ENCODE measurements around the gene LRBA.

Gene LRBA

GRCh38 chr4:151015459-151016347, 619 bp upstream of the LRBA start:
- Histone ChIP-seq H3K9me3 (ENCODE audit: control insufficient read depth in 1 of 2, low read length in 2 of 2) (no peaks in the 10 kb centered on the region), H3K36me3 (ENCODE audit: control insufficient read depth in 1 of 2, insufficient read depth in 2 of 2, low read length in 2 of 2) (no peaks in the 10 kb centered on the region), H3K27me3 (ENCODE audit: control insufficient read depth in 1 of 2, insufficient read depth in 2 of 2, low read length in 2 of 2) (no peaks in the 10 kb centered on the region), H3K9ac (ENCODE audit: low read depth in 1 of 2, low read length in 2 of 2) (peak overlapping the region; percentile 98 to 99), H3K27ac (ENCODE audit: low read depth, low read length) (peak overlapping the region; percentile 98), H3K4me3 (ENCODE audit: low read depth in 1 of 2, low read length in 2 of 2) (peak overlapping the region; percentile 94 to 98), H3K4me1 (ENCODE audit: control insufficient read depth in 1 of 2, insufficient read depth in 2 of 2, low read length in 2 of 2) (peaks cover 13 to 31% of the 10 kb centered on the region in 2 donors)

- H3K27me3 ChIP-seq (ENCODE audit: control insufficient read depth in 1 of 2, insufficient read depth in 2 of 2, low read length in 2 of 2) = no peaks in the 10 kb centered on the region
- no peaks in the 10 kb centered on the region for H3K9me3 ChIP-seq (ENCODE audit: control insufficient read depth in 1 of 2, low read length in 2 of 2)
- peak overlapping the region; percentile 94 to 98 for H3K4me3 ChIP-seq (ENCODE audit: low read depth in 1 of 2, low read length in 2 of 2)
- H3K4me1 ChIP-seq (ENCODE audit: control insufficient read depth in 1 of 2, insufficient read depth in 2 of 2, low read length in 2 of 2) = peaks cover 13 to 31% of the 10 kb centered on the region in 2 donors
- H3K36me3 ChIP-seq (ENCODE audit: control insufficient read depth in 1 of 2, insufficient read depth in 2 of 2, low read length in 2 of 2) = no peaks in the 10 kb centered on the region
- H3K27ac ChIP-seq (ENCODE audit: low read depth, low read length) = no peak overlapping the region
- peak overlapping the region; percentile 98 to 99 for H3K9ac ChIP-seq (ENCODE audit: low read depth in 1 of 2, low read length in 2 of 2)
Measured at GRCh38 chr4:151013944-151014343, 1.1 kb downstream of the LRBA start.

- no peak overlapping the region for H3K27ac ChIP-seq (ENCODE audit: low read depth, low read length)
- peak overlapping the region in 1 of 2 donors; percentile 99 for H3K9ac ChIP-seq (ENCODE audit: low read depth in 1 of 2, low read length in 2 of 2)
Measured at GRCh38 chr4:151013491-151013890, 1.6 kb downstream of the LRBA start.

GRCh38 chr4:151012820-151013219, 2.3 kb downstream of the LRBA start:
- peaks cover 13 to 29% of the 10 kb centered on the region in 2 donors for H3K4me1 ChIP-seq (ENCODE audit: control insufficient read depth in 1 of 2, insufficient read depth in 2 of 2, low read length in 2 of 2)
- peak overlapping the region in 1 of 2 donors; percentile 22 for H3K9ac ChIP-seq (ENCODE audit: low read depth in 1 of 2, low read length in 2 of 2)
- no peak overlapping the region for H3K27ac ChIP-seq (ENCODE audit: low read depth, low read length)
- H3K27me3 ChIP-seq (ENCODE audit: control insufficient read depth in 1 of 2, insufficient read depth in 2 of 2, low read length in 2 of 2) = no peaks in the 10 kb centered on the region
- H3K9me3 ChIP-seq (ENCODE audit: control insufficient read depth in 1 of 2, low read length in 2 of 2) = no peaks in the 10 kb centered on the region
- no peaks in the 10 kb centered on the region for H3K36me3 ChIP-seq (ENCODE audit: control insufficient read depth in 1 of 2, insufficient read depth in 2 of 2, low read length in 2 of 2)
- peak overlapping the region; percentile 74 to 94 for H3K4me3 ChIP-seq (ENCODE audit: low read depth in 1 of 2, low read length in 2 of 2)

More at GRCh38 chr4:151013491-151013890, 1.6 kb downstream of the LRBA start:
- Histone ChIP-seq H3K4me3 (ENCODE audit: low read depth in 1 of 2, low read length in 2 of 2) (peak overlapping the region; percentile 94 to 98), H3K9me3 (ENCODE audit: control insufficient read depth in 1 of 2, low read length in 2 of 2) (no peaks in the 10 kb centered on the region), H3K36me3 (ENCODE audit: control insufficient read depth in 1 of 2, insufficient read depth in 2 of 2, low read length in 2 of 2) (no peaks in the 10 kb centered on the region), H3K27me3 (ENCODE audit: control insufficient read depth in 1 of 2, insufficient read depth in 2 of 2, low read length in 2 of 2) (no peaks in the 10 kb centered on the region), H3K4me1 (ENCODE audit: control insufficient read depth in 1 of 2, insufficient read depth in 2 of 2, low read length in 2 of 2) (peaks cover 13 to 31% of the 10 kb centered on the region in 2 donors)

- Histone ChIP-seq H3K9ac (ENCODE audit: low read depth in 1 of 2, low read length in 2 of 2) (no peak overlapping the region), H3K27ac (ENCODE audit: low read depth, low read length) (no peak overlapping the region), H3K4me3 (ENCODE audit: low read depth in 1 of 2, low read length in 2 of 2) (peak overlapping the region; percentile 74 to 94), H3K36me3 (ENCODE audit: control insufficient read depth in 1 of 2, insufficient read depth in 2 of 2, low read length in 2 of 2) (no peaks in the 10 kb centered on the region), H3K27me3 (ENCODE audit: control insufficient read depth in 1 of 2, insufficient read depth in 2 of 2, low read length in 2 of 2) (no peaks in the 10 kb centered on the region), H3K9me3 (ENCODE audit: control insufficient read depth in 1 of 2, low read length in 2 of 2) (no peaks in the 10 kb centered on the region), H3K4me1 (ENCODE audit: control insufficient read depth in 1 of 2, insufficient read depth in 2 of 2, low read length in 2 of 2) (peaks cover 13 to 25% of the 10 kb centered on the region in 2 donors)
Measured at GRCh38 chr4:151012376-151012775, 2.7 kb downstream of the LRBA start.

- no peak overlapping the region for H3K4me3 ChIP-seq (ENCODE audit: low read depth in 1 of 2, low read length in 2 of 2)
- H3K9ac ChIP-seq (ENCODE audit: low read depth in 1 of 2, low read length in 2 of 2) = no peak overlapping the region
- H3K27ac ChIP-seq (ENCODE audit: low read depth, low read length) = no peak overlapping the region
- no peaks in the 10 kb centered on the region for H3K4me1 ChIP-seq (ENCODE audit: control insufficient read depth in 1 of 2, insufficient read depth in 2 of 2, low read length in 2 of 2)
- peaks cover 0 to 7% of the 10 kb centered on the region in 2 donors for H3K36me3 ChIP-seq (ENCODE audit: control insufficient read depth in 1 of 2, insufficient read depth in 2 of 2, low read length in 2 of 2)
- no peaks in the 10 kb centered on the region for H3K27me3 ChIP-seq (ENCODE audit: control insufficient read depth in 1 of 2, insufficient read depth in 2 of 2, low read length in 2 of 2)
- H3K9me3 ChIP-seq (ENCODE audit: control insufficient read depth in 1 of 2, low read length in 2 of 2) = no peaks in the 10 kb centered on the region
Measured at GRCh38 chr4:151004222-151004621, 10.9 kb downstream of the LRBA start.

GRCh38 chr4:151000747-151001429, 14.2 kb downstream of the LRBA start:
- H3K9ac ChIP-seq (ENCODE audit: low read depth in 1 of 2, low read length in 2 of 2) = no peak overlapping the region
- H3K4me3 ChIP-seq (ENCODE audit: low read depth in 1 of 2, low read length in 2 of 2) = no peak overlapping the region
- no peaks in the 10 kb centered on the region for H3K27me3 ChIP-seq (ENCODE audit: control insufficient read depth in 1 of 2, insufficient read depth in 2 of 2, low read length in 2 of 2)
- no peaks in the 10 kb centered on the region for H3K4me1 ChIP-seq (ENCODE audit: control insufficient read depth in 1 of 2, insufficient read depth in 2 of 2, low read length in 2 of 2)
- peaks cover 0 to 7% of the 10 kb centered on the region in 2 donors for H3K36me3 ChIP-seq (ENCODE audit: control insufficient read depth in 1 of 2, insufficient read depth in 2 of 2, low read length in 2 of 2)
- H3K9me3 ChIP-seq (ENCODE audit: control insufficient read depth in 1 of 2, low read length in 2 of 2) = no peaks in the 10 kb centered on the region
- H3K27ac ChIP-seq (ENCODE audit: low read depth, low read length) = no peak overlapping the region

GRCh38 chr4:150999086-150999485, 16.0 kb downstream of the LRBA start:
- Histone ChIP-seq H3K9me3 (ENCODE audit: control insufficient read depth in 1 of 2, low read length in 2 of 2) (no peaks in the 10 kb centered on the region), H3K27ac (ENCODE audit: low read depth, low read length) (no peak overlapping the region), H3K4me3 (ENCODE audit: low read depth in 1 of 2, low read length in 2 of 2) (no peak overlapping the region), H3K9ac (ENCODE audit: low read depth in 1 of 2, low read length in 2 of 2) (no peak overlapping the region), H3K4me1 (ENCODE audit: control insufficient read depth in 1 of 2, insufficient read depth in 2 of 2, low read length in 2 of 2) (no peaks in the 10 kb centered on the region), H3K27me3 (ENCODE audit: control insufficient read depth in 1 of 2, insufficient read depth in 2 of 2, low read length in 2 of 2) (no peaks in the 10 kb centered on the region), H3K36me3 (ENCODE audit: control insufficient read depth in 1 of 2, insufficient read depth in 2 of 2, low read length in 2 of 2) (peaks cover 0 to 7% of the 10 kb centered on the region in 2 donors)

GRCh38 chr4:150997141-150997540, 17.9 kb downstream of the LRBA start:
- Histone ChIP-seq H3K4me1 (ENCODE audit: control insufficient read depth in 1 of 2, insufficient read depth in 2 of 2, low read length in 2 of 2) (no peaks in the 10 kb centered on the region), H3K9me3 (ENCODE audit: control insufficient read depth in 1 of 2, low read length in 2 of 2) (no peaks in the 10 kb centered on the region), H3K27ac (ENCODE audit: low read depth, low read length) (no peak overlapping the region), H3K27me3 (ENCODE audit: control insufficient read depth in 1 of 2, insufficient read depth in 2 of 2, low read length in 2 of 2) (no peaks in the 10 kb centered on the region), H3K4me3 (ENCODE audit: low read depth in 1 of 2, low read length in 2 of 2) (no peak overlapping the region), H3K36me3 (ENCODE audit: control insufficient read depth in 1 of 2, insufficient read depth in 2 of 2, low read length in 2 of 2) (no peaks in the 10 kb centered on the region), H3K9ac (ENCODE audit: low read depth in 1 of 2, low read length in 2 of 2) (no peak overlapping the region)

GRCh38 chr4:150994721-150995120, 20.4 kb downstream of the LRBA start:
- Histone ChIP-seq H3K27ac (ENCODE audit: low read depth, low read length) (no peak overlapping the region), H3K4me1 (ENCODE audit: control insufficient read depth in 1 of 2, insufficient read depth in 2 of 2, low read length in 2 of 2) (no peaks in the 10 kb centered on the region), H3K27me3 (ENCODE audit: control insufficient read depth in 1 of 2, insufficient read depth in 2 of 2, low read length in 2 of 2) (no peaks in the 10 kb centered on the region), H3K9ac (ENCODE audit: low read depth in 1 of 2, low read length in 2 of 2) (no peak overlapping the region), H3K36me3 (ENCODE audit: control insufficient read depth in 1 of 2, insufficient read depth in 2 of 2, low read length in 2 of 2) (no peaks in the 10 kb centered on the region), H3K9me3 (ENCODE audit: control insufficient read depth in 1 of 2, low read length in 2 of 2) (no peaks in the 10 kb centered on the region), H3K4me3 (ENCODE audit: low read depth in 1 of 2, low read length in 2 of 2) (no peak overlapping the region)

All from duodenal mucosa (tissue), 2 donors.